ENCODE data around the gene KIF5A.
"Not testable (repeated sequence)": the region's sequence is repeated elsewhere in the genome, so short reads cannot be mapped to it uniquely, and the experiment has no call there.

Gene KIF5A

DNA sequence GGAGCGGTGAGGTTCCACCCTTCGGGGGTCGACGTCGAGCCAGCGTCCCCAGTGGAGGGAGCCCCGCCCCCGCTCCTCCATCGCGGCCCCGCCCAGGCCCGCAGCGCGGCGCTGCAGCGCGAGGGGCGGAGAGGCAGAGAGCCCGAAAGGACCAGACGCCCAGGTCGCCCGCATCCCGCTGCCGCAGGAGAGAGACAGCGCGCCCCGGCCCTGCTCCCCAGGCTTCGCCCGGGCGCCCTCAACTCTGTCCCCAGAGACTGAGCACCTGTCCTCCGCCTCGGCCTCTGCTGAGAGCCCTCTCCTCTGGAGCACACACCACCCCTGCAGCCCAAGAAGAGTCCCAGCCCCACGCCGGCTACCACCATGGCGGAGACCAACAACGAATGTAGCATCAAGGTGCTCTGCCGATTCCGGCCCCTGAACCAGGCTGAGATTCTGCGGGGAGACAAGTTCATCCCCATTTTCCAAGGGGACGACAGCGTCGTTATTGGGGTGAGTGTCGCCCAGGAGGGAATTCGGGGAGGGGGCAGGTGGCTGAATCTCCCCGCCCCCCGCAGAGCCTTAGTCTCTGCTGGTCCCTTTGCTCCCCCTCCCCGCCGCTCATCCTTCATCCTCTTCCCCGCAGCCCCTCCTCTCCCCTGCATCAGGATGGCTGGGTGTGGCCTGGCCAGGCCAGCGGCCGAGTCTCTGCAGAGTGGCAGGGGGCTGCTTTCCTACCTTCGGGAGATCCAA lies at the start of gene KIF5A:
Gene KIF5A, plus strand, starts transcription at position 136 of the 732 bp plus-strand sequence. Its CDS starts 228 bp downstream, at position 364.
- DNase-seq = peak; percentile 63

DNA sequence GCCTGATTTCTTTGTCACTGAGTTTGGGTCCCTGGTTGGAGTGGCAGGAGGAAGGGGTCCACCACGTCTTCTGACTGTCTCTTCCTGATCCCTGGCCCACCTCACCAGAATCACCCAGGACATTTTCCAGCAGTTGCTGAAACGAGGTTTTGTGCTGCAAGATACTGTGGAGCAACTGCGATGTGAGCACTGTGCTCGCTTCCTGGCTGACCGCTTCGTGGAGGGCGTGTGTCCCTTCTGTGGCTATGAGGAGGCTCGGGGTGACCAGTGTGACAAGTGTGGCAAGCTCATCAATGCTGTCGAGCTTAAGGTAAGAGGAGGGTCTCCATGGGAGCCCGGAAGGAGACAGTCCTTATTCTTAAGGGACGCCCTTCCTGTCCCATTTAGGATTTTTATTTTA lies 49.6 kb upstream of the KIF5A start:
- no peak for DNase-seq

DNA sequence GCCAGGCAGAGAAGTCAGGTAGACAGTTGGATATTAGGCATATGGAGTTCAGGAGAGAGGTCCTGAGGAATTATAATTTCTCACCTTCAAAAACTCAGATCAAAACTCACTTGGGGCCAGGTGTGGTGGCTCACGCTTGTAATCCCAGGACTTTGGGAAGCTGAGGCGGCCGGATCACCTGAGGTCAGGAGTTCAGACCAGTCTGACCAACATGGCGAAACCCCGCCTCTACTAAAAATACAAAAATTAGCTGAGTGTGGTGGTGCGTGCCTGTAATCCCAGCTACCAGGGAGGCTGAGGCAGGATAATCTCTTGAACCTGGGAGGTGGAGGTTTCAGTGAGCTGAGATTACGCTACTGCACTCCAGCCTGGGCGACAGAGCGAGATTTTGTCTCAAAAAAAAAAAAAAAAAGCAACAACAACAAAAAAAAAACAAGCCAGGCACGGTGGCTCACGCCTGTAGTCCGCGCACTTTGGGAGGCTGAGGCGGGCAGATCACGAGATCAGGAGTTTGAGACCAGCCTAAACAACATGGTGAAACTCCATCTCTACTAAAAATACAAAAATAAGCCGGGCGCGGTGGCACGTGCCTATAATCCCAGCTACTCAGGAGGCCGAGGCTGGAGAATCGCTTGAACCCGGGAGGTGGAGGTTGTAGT lies 47.4 kb upstream of the KIF5A start:
- DNase-seq = not testable (repeated sequence)

DNA sequence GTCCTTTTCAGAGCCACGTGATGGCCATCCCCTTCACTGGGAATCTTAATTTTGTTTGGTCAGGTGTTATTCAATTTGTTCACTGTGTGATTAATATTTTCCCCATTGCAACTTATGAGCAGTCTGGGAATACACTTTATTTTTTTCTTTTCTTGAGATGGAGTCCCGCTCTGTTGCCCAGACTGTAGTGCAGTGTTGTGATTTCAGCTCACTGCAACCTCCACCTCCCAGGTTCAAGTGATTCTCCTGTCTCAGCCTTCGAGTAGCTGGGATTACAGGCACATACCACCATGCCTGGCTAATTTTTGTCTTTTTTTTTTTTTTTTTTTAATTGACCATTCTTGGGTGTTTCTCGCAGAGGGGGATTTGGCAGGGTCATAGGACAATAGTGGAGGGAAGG lies 43.3 kb upstream of the KIF5A start:
- DNase-seq = not testable (repeated sequence)

DNA sequence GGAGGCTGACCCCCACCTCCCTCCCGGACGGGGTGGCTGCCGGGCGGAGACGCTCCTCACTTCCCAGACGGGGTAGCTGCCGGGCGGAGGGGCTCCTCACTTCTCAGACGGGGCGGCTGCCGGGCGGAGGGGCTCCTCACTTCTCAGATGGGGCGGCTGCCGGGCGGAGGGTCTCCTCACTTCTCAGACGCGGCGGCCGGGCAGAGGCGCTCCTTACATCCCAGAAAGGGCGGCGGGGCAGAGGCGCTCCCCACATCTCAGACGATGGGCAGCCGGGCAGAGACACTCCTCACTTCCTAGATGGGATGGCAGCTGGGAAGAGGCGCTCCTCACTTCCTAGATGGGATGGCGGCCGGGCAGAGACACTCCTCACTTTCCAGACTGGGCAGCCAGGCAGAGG lies 42.0 kb upstream of the KIF5A start:
- DNase-seq = not testable (repeated sequence)

DNA sequence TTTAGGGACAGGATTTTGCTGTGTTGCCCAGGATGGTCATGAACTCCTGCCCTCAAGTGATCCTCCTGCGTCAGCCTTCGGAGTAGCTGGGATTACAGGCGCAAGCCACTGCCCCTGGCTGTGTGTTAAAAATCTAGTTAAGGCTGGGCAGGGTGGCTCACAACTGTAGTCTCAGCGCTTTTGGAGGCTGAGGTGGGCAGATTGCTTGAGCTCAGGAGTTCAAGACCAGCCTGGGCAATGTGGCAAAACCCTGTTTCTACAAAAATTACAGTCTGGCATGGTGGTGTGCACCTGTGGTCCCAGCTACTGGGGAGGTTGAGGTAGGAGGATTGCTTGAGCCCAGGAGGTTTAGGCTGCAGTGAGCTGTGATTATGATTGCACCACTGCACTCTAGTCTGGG lies 38.7 kb upstream of the KIF5A start:
- no peak for DNase-seq

DNA sequence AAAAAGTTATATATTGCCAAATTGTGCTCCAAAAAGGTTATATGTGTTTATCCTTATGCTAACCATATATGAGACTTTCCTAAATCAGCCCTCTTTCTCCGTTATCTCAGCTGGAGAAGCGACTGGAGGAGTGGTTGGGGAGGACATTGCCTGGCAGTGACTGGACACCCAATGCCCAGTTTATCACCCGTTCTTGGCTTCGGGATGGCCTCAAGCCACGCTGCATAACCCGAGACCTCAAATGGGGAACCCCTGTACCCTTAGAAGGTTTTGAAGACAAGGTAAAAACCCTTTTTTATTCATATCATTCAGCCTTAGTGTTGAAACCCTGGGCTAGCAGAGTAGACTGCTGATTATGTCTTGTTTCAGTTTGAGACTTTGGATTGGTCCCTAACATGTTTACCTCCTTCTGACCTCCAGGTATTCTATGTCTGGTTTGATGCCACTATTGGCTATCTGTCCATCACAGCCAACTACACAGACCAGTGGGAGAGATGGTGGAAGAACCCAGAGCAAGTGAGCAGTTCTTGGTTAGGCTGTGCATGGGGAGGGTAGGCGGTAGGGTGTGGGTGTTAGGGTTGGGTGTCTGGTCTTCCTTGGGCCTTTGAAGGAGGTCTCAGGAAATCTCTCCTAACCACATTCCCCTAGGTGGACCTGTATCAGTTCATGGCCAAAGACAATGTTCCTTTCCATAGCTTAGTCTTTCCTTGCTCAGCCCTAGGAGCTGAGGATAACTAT lies 38.1 kb upstream of the KIF5A start:
- no peak for DNase-seq

DNA sequence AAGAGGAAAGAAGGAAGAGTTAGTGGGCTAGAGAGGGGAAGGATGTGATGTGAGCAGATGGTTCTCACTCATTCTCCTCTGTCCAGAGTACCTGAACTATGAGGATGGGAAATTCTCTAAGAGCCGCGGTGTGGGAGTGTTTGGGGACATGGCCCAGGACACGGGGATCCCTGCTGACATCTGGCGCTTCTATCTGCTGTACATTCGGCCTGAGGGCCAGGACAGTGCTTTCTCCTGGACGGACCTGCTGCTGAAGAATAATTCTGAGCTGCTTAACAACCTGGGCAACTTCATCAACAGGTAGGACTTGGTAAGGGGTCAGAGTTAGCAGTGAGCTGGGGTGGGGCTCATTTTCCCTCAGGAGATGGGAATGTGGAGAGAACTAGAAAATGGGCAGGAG lies 37.2 kb upstream of the KIF5A start:
- DNase-seq = no peak

DNA sequence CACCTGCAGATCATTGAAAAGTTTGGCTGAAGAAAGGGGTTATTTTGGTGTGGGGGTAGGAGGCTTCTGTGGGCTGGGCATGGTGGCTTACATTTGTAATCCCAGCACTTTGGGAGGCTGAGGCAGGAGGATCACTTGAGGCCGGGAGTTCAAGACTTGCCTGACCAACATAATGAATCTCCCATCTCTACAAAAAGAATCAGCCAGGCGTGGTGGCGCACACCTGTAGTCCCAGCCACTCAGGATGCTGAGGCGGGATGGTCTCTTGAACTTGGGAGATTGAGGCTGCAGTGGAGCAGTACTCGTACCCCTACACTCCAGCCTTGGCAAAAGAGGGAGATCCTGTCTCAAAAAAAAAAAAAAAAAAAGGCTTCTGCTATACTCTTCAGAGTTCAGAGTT lies 36.6 kb upstream of the KIF5A start:
- DNase-seq = no peak

DNA sequence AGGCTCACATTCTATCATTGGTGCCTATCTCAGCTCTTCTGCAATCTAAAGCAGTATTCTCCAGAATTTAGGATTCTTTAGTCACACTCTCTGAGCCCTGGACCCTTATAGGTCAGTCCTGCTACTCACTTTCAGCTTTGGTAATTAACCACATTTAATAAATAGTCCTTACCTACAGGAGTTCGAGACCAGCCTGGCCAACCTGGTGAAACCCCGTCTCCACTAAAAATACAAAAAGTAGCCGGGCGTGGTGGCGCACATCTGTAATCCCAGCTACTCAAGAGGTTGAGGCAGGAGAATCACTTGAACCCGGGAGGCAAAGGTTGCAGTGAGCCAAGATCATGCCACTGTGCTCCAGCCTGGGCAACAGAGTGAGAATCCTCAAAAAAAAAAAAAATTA lies 36.2 kb upstream of the KIF5A start:
- not testable (repeated sequence) for DNase-seq

DNA sequence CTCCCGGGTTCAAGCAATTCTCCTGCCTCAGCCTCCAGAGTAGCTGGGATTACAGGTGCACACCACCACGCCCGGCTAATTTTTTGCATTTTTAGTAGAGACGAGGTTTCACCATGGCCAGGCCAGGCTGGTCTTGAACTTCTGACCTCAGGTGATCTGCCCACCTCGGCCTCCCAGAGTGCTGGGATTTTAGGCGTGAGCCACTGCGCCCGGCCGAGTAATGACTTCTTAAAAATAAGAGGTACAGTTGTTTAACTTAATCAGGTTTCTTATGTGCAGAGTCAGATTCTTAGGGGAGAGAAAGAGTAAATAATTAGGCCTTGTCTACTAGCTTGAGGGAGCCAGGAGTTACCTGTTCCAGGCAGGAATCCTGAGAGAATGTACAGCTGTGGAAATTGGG lies 35.6 kb upstream of the KIF5A start:
- DNase-seq = not testable (repeated sequence)

DNA sequence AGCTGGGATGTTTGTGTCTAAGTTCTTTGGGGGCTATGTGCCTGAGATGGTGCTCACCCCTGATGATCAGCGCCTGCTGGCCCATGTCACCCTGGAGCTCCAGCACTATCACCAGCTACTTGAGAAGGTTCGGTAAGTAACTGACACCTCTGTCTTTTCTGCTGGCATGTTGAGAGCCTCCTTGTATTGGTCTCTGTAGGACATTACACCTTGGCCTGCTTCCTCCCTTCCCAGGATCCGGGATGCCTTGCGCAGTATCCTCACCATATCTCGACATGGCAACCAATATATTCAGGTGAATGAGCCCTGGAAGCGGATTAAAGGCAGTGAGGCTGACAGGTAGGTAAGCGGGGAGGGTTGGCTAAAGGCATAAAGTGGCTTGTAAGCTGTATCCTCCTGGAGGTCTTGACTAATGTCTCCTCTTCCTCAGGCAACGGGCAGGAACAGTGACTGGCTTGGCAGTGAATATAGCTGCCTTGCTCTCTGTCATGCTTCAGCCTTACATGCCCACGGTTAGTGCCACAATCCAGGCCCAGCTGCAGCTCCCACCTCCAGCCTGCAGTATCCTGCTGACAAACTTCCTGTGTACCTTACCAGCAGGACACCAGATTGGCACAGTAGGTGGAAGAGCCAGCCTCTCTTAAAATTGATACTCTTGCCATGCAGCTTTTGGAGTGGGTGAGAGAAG lies 35.0 kb upstream of the KIF5A start:
- DNase-seq = peak; percentile 37

DNA sequence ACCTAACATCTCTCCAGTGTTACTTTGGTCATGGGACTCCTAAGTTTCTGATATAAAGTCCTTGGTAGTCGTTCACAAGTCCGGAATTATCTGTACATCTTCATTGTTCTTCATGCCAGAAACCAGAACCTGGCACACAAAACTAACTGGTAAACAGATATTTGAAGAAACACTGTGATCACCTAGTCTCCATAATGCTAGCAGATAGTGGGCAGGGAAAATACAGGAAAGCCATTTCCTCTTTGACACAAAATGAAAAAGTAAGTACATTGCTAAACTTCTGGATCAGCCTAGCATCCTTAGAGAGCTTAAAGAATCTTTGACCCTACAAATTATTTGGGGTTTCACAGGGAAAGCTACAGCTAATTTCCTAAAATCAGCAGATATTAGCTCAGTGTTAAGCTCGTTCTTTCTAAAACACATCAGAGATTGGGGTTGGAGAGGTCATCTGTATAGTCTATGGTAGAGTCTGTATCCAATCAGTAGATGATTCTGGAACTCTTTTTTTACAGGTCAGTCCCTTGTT lies 34.4 kb upstream of the KIF5A start:
- no peak for DNase-seq

DNA sequence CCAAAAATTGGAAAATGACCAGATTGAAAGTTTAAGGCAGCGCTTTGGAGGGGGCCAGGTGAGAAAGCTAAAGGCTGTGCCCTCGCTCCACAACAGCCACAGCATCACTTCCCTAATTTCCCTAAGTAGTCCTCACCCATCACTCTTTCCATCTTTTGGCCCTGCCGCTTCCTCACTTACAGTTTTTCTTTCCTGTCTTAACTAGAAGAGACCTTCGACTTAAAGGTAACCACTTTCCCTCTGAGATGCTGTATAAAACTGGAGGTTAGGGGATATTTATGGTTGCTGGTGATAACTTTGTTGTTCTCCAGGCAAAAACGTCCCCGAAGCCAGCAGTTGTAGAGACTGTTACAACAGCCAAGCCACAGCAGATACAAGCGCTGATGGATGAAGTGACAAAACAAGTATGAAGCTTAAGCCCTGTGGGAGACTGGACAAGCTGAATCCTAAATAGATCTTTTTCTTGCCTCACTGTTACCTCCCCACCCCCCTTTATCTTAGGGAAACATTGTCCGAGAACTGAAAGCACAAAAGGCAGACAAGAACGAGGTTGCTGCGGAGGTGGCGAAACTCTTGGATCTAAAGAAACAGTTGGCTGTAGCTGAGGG lies 33.8 kb upstream of the KIF5A start:
- DNase-seq = no peak

DNA sequence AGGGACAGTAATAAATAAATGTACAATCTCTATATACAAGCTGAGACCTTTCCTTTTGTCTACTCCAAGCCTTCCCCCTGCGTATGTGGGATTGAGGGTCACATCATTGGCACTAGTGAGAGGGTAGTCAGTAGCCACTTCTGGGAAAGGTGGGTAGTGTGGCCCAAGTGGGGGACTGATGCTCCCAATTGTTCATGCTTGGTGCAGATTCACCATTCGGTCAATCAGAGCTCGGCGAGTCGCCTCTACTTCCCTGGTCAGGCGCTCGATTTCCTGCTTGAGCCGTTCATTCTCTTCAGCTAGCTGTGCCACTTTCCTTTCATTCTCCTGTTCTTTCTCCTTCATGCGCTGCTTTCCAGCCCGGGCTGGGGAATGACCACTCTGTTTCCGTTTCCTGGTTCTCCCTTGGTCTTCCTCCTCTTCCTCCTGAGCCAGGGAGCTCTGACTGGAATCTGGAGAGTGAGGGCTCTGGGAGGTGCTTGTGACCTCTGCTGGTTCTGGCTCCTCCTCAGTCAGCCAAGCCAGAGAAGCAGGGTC lies 33.2 kb upstream of the KIF5A start:
- no peak for DNase-seq

DNA sequence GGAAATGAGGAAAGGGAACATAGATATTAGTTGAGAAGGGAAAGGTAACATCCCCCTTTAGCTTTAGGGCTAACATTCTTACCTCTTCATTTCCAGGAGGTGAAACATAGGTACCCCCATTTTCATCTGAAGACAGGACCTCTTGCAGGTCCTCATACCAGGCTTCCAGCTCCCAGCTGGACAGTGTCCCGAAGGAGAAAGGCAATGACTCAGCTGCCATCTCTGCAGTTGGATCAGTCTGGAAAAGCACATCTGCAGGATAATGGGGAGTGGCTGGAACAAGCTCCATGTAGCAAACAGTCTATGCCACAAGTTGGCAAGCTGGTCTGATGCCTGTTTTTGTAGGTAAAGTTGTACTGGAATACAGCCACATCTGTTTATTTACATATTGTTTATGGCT lies 32.7 kb upstream of the KIF5A start:
- no peak for DNase-seq

DNA sequence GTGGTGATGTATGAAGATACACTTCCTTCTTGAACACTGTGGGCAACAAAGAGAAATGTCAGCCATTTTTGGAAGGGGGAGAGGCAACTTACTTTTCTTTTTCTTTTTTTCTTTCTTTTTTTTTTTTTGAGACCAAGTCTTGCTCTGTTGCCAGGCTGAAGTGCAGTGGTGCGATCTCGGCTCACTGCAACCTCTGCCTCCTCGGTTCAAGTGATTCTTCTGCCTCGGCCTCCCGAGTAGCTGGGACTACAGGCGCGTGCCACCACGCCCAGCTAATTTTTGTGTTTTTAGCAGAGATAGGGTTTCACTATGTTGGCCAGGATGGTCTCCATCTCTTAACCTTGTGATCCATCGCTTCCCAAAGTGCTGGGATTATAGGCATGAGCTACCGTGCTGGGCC lies 32.1 kb upstream of the KIF5A start:
- not testable (repeated sequence) for DNase-seq

DNA sequence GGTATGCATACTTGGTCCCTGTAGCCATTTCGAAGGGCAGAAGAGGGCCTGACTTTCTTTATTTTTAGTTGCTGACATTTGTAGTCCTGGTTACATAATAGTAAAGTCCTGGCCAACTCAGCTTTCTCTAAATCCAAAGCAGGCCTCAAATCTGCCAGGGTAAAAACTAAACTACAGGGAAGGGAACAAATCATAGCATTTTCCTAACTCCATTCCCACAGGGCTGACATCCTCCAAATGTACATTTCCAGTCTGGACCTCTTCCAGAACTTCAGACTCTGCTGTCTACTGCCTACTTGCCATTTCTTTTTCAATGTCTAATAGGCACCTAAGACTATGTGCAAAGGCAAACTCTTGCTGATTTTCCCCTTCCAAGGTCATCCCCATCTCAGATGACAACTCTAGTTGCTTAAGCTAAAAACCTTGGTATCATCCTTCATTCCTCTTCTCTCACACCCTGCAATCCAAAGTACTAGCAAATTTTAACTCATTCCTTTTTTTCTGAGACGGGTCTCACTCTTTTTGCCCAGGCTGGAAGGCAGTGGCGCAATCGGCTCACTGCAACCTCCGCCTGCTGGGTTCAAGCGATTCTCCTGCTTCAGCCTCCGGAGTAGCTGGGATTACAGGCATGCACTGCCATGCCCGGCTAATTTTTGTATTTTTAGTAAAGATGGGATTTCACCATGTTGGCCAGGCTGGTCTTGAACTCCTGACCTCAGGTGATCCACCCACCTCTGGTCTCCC lies 31.5 kb upstream of the KIF5A start:
- DNase-seq = no peak

DNA sequence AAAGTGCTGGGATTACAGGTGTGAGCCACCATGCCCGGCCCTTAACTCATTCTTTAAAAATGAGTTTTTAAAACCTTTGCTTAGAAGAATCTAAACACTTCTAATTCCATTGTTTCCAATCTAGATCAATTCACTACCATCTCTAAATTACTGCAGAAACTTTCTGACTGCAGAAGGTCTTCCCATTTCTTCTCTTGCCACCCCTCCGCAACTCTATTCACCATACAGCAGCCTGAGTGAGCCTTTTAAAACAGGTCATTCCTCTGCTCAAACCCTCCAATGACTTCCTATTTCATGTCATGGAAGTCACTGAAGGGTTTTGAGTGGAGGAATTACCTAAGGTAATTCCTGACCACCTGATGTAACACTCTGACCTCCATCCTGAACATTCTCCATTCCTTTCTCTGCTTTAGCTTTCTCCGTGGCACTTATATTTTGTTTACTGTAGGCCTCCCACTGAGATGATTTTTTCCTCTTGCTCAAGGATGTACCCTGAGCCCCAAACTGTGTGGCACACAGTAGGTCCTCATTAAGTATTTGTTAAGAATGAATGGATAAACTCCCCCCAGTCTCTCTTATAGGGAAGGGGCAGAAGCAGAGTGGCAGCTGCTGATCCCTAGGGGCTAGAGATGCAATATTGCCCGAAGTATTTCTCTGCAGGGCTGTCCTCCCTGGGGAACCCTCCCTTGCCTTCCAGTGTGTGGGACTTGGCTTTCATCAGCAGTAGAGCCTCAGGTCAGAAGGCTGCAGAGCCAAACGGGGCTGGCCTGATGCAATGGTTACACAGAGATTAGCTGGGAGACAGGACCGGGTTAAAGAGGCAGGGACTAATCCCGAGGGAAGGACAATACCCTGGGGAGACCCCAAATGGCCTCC lies 30.7 kb upstream of the KIF5A start:
- DNase-seq = peak; percentile 28

DNA sequence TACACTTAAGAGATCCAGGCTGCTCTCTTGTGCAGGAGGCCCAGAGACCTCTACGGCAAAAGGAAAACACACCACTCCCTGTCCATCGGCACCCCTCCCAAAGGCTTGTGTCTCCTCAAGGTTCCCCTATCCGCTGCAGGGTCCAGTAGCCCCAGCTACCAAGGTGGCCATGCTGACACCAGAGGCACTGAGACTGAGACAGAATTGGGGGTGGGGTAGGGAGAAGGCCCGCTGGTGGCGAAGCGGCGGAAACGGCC lies 30.1 kb upstream of the KIF5A start:
- no peak for DNase-seq
